Tibial artery (tissue), 4 donors: ENCODE measurements around the gene ENTPD8.
A peak's percentile ranks its signal among the peaks of the same experiment; 100 is the strongest.

Experiments used
- DNase-seq, 2 donors: peaks; one replicate each; pipeline ENCODE4 v3.0.0-alpha.2; 2019
- H3K27ac ChIP-seq, 2 donors: fragments of 200-600 bp; sonication (generic) in 1 of 2; 1 replicate in 1 of 2; 2 replicates in 1 of 2; pipeline ENCODE4 v1.5.1; 2018 to 2019; ENCODE audit warnings: mild to moderate bottlenecking in 1 of 2
- H3K27me3 ChIP-seq, 2 donors: fragments of 200-600 bp; sonication (generic) in 1 of 2; one replicate each; pipeline versions ENCODE4 v1.5.1 to v1.6.0; 2016 to 2019
- H3K36me3 ChIP-seq, 3 donors: fragments of 200-600 bp; sonication (generic) in 2 of 3; one replicate each; pipeline ENCODE4 v1.5.1; 2016 to 2019; ENCODE audit warnings: mild to moderate bottlenecking in 2 of 3
- H3K4me1 ChIP-seq, 4 donors: fragments of 200-600 bp; sonication (generic) in 2 of 4; 1 replicate in 3 of 4; 2 replicates in 1 of 4; pipeline ENCODE4 v1.5.1; 2016 to 2019
- H3K4me3 ChIP-seq, 2 donors: fragments of 200-600 bp; sonication (generic) in 1 of 2; 1 replicate in 1 of 2; 2 replicates in 1 of 2; pipeline ENCODE4 v1.5.1; 2018 to 2019; ENCODE audit warnings: mild to moderate bottlenecking in 2 of 2
- H3K9me3 ChIP-seq, 3 donors: fragments of 200-600 bp; sonication (generic) in 1 of 3; one replicate each; pipeline ENCODE4 v1.5.1; 2016 to 2019
- CTCF ChIP-seq, 2 experiments: fragments of 200-600 bp in 1 of 2; fragments of 450-650 bp in 1 of 2; IDR thresholded peaks; one replicate each; pipeline ENCODE4 v1.5.1; 2017 to 2019; ENCODE audit warnings: antibody characterized with exemption in 2 of 2, mild to moderate bottlenecking in 1 of 2, moderate library complexity in 1 of 2
- intact Hi-C: fragments of 100-400 bp; cut with DNase I; formaldehyde crosslinking; loops from one replicate; pipeline ENCODE4 v1.15.0; 2023; ENCODE audit warnings: low total_unique reads

Gene ENTPD8

DNA sequence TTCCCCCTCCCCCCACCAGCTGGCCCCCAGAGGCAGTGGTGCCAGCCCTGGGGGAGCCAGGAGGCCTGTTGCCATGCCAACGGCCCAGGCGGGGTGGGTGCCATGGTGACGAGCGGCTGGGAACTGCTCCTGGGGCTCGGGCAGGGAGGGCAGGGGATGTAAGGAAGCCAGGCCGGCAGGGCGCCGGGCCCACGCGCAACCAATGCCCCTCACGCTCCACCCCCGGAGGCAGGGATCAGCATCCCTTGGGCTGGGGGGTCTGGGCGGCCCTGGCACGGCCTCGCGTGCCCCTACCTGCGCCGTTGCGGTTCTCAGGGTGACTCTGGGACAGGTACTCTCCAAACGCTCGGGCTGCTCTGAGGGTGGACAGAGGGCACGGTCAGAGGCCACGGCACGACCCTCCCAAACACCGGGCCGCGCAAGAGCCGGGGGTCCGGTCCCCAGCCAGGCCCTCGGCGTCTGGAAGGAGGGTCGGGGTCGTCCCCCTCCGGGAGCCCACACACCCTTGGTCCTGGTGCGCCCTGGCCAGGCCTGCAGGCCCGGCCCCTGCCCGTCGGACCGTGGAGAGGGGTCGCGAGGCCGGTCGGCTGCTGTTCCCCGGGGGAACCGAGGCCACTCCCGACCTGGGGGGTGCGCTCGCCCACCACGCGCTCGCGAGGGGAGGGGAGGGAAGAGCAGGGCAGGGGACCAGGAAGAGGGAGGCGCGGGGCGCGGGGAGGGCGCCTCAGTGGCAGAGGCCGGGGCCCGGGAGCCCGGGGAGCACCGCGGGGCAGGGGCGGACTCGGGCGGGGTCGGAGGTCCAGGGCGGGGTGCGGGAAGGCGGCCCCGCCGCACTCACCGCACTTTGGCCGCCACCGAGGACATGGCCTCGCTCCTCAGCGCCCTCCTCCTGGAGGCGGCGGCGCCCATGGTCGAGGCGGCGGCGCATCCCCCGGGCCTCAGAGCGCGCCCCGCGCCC is 17.3 kb upstream of the ENTPD8 start:
- Histone ChIP-seq H3K36me3 (peaks cover 6 to 43% (median 23%) of the 10 kb centered on the region in 3 donors), H3K4me1 (peaks cover 6 to 60% (median 56%) of the 10 kb centered on the region in 4 donors), H3K4me3 (peak overlapping the region; percentile 75 to 95), H3K9me3 (no peaks in the 10 kb centered on the region), H3K27ac (peak overlapping the region; percentile 85 to 86), H3K27me3 (no peaks in the 10 kb centered on the region)
- intact Hi-C loops, result no loop called here
- peak; percentile 33 to 80 for DNase-seq
- no peak for TF ChIP-seq CTCF (IDR thresholded peaks at IDR 0.05)

- no peak for TF ChIP-seq CTCF (IDR thresholded peaks at IDR 0.05)
- peak; percentile 20 to 73 for DNase-seq
- Histone ChIP-seq H3K36me3 (peaks cover 14 to 43% (median 32%) of the 10 kb centered on the region in 3 donors), H3K4me3 (peak overlapping the region; percentile 75 to 95), H3K9me3 (no peaks in the 10 kb centered on the region), H3K4me1 (peaks cover 6 to 65% (median 58%) of the 10 kb centered on the region in 4 donors), H3K27me3 (no peaks in the 10 kb centered on the region), H3K27ac (peak overlapping the region; percentile 85 to 86)
- intact Hi-C loops, result no loop called here
Observed at GRCh38 chr9:137457406-137458193, 16.4 kb upstream of the ENTPD8 start.

- H3K27me3 ChIP-seq, result no peaks in the 10 kb centered on the region
- H3K4me1 ChIP-seq, result peaks cover 6 to 65% (median 58%) of the 10 kb centered on the region in 4 donors
- peak overlapping the region in 1 of 2 donors; percentile 95 for H3K4me3 ChIP-seq
- no peak for TF ChIP-seq CTCF (IDR thresholded peaks at IDR 0.05)
- no peaks in the 10 kb centered on the region for H3K9me3 ChIP-seq
- DNase-seq, result peak in 1 of 2 donors; percentile 70
- H3K27ac ChIP-seq, result peak overlapping the region; percentile 85 to 86
- intact Hi-C loops, result no loop called here
- peaks cover 18 to 42% (median 37%) of the 10 kb centered on the region in 3 donors for H3K36me3 ChIP-seq
Observed at GRCh38 chr9:137456864-137457405, 15.8 kb upstream of the ENTPD8 start.

- peak in 1 of 2 donors; percentile 63 for DNase-seq
- H3K27me3 ChIP-seq, result no peaks in the 10 kb centered on the region
- H3K9me3 ChIP-seq, result no peaks in the 10 kb centered on the region
- intact Hi-C loops, result no loop called here
- H3K4me1 ChIP-seq, result peaks cover 6 to 65% (median 58%) of the 10 kb centered on the region in 4 donors
- peaks cover 18 to 37% (median 36%) of the 10 kb centered on the region in 3 donors for H3K36me3 ChIP-seq
- peak overlapping the region; percentile 85 to 86 for H3K27ac ChIP-seq
- TF ChIP-seq CTCF (IDR thresholded peaks at IDR 0.05), result no peak
- H3K4me3 ChIP-seq, result peak overlapping the region in 1 of 2 donors; percentile 95
Observed at GRCh38 chr9:137456061-137456863, 15.1 kb upstream of the ENTPD8 start.
